HG02884 (cell line): ENCODE data around the gene CHCHD3.

Experiments
- ATAC-seq: cut with Tn5 transposase; IDR thresholded peaks from one replicate; pipeline ENCODE4 v1.9.1; 2021; ENCODE audit warnings: mild to moderate bottlenecking, moderate library complexity; ENCODE audit not compliant: unreplicated experiment

The CHCHD3 gene

DNA sequence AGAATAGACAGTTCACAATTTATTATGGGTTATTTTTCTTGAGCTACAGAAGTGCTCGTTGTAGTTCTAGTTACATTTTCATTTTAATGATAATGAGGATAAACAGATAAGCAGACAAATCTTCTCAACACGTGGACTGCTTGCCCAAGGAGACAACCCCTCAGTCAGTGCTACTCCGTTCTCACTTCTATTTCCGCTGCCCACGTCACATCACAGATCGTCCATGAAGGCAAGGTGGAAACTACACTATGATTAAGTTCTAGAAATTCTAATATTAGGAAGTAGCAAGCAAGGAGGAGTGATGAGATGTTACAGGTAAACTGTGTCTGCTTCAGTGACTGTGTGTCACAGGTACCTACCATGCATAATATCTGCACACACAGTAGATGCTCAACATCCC lies 210.5 kb downstream of the CHCHD3 start:
- no peak for ATAC-seq

DNA sequence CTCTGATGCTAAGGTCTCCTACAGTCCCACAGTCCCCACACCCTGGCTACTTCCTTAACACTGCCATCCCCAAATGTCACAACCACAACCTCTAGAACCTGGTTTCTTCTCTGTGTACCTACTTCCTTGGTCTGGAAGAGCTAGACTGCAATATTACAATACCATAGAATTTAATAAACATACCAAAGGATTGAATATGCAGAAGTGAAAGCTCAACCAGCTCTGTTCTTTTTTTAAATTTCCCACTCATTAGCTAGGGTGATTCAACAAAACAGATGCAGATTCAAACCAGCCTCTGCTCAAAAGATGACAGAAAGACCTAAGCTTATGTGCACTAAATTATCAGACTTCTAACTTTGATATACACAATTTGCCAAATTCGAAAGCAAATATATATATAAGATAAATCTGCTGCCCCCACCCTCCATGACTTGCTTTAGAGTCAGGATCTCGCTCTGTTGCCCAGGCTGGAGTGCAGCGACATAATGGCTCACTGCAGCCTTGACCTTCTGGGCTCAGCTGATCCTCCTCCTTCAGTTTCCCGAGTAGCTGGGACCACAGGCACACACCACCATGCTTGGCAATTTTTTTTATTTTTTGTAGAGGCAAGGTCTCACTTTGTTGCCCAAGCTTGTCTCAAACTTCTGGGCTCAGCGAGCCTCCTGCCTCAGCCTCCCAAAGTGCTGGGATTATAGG lies 212.6 kb downstream of the CHCHD3 start:
- no peak for ATAC-seq

DNA sequence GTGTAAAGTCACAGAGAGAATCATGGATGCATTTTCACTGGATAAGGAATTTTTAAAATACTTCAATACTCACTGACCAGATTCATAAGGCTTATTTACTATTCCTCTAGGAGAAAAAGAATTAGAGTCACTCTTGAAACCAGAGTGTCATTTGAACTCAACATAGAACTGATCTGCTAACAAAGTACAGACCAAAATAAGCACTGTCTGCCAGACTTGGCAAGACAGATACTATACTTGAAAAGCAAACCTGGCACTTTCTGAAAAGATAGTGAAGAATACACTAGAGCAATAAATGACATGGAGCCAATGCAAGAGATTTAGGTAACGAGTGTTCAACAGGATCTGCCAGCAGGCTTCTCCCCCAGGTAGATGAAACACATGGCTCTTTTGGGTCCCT lies 215.3 kb downstream of the CHCHD3 start:
- ATAC-seq: no peak

DNA sequence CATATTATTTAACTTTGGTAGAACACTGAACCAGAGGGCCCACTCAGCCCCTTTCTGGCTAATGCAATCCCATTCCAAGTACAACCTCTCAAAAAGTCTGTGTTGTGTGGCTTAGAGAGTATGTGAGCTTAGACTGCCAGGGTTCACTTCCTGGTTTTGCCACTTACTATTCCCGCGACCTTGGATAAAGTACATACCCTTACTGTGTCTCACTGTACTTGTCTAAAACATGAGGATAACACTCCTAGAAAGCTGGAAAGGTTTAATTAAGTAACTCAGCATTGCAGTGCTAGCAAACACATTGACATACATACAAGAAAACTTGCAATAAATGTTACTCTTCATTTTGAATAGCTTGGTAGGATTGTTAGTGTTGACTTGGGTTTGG lies 215.8 kb downstream of the CHCHD3 start:
- no peak for ATAC-seq

DNA sequence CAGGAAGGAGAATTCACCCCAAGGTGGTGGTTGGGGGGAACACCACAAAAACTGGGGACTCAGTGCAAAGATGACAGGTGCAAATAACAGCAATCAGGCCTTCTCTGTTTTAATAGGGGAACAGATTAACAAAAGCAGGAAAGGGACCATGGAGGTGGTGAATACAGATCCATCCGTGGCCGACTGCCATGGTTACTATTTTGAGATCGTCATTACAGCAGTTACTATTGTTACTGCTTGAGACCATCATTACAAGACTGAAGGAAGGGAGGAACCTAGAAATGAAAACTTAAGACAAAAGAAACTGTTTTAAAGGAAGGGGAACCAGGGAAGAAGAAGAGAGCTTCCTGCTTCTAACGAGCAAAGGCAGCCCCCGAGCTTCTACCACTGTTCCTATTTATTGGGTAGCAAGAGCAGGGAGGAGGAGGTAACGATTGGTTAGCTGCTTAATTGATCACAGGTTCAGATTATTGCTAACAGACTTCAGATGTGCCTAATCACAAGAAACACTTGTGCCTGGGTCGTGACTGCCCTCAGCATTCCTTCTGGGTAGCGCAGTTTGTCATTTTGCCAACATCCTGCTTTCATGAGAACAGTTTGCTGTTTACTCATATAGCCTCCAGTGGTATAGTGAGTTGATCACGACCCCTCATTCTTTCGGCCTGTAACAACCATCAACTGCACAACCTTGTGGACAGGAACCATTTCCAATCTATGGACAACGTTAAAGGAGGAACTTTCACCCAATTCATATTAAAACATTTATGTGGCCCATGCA lies 216.3 kb downstream of the CHCHD3 start:
- ATAC-seq: no peak

DNA sequence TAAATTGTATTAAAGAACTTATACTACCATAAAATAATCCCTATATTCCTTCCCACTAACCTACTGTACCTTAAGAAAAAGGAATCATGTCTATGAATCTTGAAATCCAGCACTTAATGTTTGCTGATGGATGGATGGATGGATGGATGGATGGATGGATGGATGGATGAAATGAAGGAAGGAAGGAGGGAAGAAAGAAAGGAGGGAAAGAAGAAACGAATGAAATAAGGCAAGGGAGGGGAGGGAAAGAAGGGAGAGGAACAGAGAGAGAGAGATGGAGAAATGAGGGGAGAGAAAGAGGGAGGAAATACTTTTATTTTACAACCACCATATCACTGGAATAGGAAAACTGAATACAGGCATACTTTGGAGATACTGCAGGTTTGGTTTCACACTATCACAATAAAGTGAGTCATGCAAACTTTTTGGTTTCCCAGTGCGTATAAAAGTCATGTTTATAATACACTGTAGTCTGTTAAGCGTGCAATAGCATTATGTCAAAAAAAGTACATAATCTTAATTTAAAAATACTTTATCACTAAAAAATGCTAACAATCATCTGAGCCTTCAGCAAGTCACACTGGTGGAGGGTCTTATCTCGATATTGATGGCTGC lies 219.8 kb downstream of the CHCHD3 start:
- no peak for ATAC-seq

DNA sequence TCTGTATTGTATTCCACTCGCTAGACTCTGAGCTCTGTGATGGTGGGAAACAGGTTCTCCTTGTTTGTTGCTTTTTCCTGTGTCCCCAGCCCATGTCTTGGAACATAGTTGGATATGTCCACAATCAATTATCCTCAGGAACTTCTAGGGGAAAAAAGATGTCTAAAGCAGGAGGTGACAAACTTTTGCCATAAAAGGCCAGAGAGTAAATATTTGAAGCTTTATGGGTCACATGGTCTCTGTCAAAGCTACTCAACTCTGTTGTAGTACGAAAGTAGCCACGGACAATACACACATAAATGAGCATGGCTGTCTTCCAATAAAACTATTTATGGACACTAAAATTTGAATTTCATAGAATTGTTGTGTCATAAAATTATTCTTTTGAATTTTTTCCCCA lies 220.5 kb downstream of the CHCHD3 start:
- ATAC-seq: no peak

DNA sequence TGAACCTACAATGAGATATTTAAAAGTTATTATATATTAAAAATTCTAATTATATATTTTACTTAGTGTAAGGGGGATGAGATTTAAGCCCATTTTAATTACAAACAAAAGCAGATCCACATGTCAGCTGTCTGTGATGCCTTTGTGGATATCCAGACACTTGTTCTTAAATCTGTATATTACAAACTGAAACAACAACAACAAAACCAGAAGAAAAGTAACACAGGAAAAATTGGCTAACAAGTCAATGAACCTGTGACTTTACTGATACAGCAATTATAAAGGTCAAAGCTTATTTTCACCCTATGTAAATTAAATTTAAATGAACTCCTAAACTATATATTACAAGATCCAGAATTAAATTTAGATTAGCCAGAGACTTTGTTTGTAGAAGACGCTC lies 222.7 kb downstream of the CHCHD3 start:
- ATAC-seq: no peak

DNA sequence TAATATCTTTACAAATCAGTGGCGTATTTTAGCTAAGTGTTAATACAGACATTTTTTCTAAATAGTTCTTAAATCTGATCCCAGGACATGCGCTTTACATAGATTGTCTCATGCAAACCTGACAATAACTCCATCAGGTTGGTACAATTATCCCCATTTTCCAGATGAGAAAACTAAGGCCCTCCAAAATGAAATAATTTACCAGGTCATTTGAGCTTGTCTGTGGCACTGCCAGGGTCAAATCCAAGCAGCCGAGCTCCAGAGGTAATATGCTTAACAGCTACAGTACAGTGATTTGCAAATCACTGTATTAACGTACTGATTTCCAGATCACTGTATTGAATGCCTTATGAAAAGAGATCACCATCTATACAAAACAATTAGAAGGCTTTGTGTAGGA lies 223.1 kb downstream of the CHCHD3 start:
- ATAC-seq: no peak

DNA sequence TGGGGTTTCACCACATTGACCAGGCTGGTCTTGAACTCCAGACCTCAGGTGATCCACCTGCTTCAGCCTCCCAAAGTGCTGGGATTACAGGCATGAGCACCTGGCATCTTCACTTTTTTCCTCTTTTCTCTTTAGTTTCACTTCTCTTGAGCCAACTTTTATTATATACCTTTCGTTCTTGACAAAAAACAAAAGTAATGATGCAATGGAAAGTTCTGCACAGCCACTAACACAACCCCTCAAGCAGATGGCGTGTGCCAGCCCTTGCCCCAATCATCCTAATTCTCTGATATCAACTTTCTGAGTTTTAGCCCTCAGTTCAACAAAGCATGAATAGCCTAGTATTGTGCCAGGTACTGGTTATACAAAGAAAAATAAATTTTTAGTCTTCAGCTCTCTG lies 223.6 kb downstream of the CHCHD3 start:
- ATAC-seq: no peak

DNA sequence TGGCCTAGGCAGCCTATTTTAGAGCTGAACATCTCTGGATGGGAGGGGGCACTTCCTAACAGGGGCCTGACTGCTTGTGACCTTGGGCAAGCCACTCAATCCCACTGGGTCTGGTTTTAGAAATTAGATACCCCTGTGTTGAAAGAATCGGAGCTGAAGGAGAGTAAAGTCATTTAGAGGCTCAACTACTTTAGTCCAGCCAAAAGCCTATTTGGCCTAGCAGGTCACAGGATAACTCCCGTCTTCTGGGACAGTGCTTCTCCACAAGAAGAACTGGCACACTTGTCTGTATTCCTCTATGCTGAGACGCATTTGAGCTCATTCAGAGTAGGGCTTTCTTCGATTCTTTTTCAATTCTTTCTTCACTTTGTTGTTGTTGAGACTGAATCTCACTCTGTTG lies 224.2 kb downstream of the CHCHD3 start:
- ATAC-seq: no peak

DNA sequence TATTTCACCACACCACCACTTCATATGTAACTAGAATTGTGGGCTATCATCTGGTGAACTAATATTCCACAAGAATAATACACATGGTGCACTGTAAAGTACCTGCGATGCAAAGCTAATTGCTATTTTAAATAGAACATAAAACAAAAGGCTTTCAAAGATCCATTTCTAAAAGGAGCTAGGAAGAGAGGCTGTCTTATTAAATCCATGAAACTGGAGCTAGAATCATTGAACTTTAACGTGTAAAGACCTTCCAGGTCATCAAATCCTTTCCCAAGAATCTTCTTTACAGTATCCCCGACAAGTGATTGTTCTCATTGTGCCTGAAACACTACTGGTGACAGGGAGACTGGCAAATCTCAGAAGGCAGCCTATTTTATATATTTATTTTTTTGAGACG lies 224.9 kb downstream of the CHCHD3 start:
- no peak for ATAC-seq

DNA sequence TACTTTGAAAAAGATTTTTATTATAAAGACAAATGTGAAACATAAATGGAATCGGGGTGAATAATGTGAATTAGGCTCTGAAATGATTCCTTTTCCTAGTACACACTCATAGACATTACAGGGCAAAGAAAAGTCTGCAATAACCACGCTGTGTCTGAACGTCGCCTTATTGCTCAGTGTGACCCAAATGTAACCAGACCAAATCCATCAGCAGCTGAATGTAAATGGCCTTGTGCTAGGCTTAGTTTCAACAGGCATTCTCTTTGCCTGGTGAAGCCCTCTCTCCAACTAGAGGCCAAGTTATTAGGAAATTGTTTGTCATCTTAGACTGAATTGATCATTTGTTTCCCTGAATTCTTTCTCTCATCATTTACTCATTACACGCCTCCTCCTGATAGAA lies 225.5 kb downstream of the CHCHD3 start:
- no peak for ATAC-seq

DNA sequence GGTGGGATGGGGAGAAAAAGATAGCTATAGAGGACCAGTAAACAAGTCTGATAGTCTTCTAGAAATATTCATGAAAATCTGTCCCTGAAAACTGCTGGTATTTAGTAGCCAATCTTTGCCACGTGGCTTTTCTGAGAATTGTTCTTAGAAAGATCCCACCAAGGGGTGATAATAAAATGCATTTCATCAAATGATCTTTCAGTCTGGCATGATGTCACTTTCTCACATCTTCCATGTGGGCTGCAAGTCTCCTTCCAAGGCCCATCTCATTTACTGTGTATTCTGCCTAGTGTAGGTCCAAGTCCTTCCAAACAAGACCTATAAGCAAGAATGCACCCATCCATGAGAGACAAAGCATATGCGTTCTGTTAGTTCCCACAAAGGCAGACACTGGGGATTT lies 226.0 kb downstream of the CHCHD3 start:
- ATAC-seq: no peak

DNA sequence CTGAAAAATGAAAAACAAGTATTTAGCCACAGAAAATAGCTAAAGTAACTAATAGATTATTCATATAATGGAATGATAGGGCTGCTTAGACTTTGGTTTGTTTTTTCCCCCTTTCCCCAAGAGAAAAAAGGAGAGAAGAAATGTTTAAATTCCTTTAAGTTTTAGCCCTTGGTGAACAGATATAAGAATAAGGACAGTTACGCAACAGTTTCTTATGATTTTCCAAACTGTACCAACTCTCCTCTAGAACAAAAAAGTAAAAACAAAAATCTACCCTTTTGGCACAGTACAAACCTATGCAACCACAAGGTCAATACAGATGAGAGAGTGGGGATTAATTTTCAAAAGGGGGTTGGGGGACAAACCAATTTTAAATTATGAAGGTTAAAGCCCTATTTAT lies 227.7 kb downstream of the CHCHD3 start:
- ATAC-seq: no peak

DNA sequence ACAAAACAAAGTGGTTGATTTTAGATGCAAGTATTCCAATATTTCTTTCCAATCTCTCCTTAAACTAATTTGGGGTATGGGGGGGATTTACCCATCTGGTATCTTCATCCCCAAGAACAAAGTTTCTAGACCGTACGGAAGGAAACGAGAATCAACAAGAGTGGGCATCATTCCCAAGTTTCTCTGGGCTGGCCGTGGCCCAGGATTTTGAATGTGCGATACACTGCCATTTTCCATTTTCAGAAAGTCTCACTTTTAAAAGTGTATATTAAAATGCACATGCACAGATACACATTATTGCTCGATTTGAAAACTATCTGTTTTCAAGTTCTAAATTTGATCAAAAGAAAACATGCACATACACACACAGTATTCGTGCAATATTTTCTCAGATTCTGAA lies 234.5 kb downstream of the CHCHD3 start:
- ATAC-seq: no peak

DNA sequence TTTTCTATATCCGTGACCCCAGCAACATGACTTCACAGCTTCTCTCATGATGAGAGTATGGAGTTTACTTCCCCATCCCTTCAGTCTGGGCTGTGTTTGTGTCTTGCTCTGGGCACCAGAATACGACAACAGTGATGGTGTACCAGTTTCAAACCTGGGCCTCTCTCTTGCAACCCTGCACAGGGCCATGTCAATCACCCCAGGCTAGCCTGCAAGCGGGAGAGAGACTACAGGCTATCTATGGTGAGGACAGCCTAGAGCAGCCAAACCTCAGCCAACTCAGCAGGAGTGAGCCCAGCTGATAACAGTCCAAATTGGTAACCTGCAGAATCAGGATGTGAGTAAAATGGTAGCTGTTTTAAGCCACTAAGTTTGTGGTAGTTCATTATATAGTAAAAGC lies 235.8 kb downstream of the CHCHD3 start:
- no peak for ATAC-seq

DNA sequence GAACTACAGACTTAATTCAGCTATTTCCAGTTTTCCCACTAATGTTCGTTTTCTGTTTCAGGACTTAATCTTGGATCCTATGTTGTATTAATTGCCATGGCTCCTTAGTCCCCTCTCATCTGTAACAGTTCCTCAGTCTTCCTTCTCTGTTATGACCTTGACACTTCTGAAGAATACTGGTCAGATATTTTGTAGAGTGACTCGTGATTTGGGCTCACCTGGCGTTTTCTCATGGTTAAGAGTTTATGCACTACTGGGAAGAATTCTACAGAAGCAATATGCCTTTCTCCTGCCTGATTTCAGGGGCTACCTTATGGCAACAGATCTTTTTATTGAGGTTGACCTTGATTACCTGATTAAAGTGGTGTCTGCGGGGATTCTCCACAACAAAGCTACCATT lies 239.4 kb downstream of the CHCHD3 start:
- ATAC-seq: no peak

DNA sequence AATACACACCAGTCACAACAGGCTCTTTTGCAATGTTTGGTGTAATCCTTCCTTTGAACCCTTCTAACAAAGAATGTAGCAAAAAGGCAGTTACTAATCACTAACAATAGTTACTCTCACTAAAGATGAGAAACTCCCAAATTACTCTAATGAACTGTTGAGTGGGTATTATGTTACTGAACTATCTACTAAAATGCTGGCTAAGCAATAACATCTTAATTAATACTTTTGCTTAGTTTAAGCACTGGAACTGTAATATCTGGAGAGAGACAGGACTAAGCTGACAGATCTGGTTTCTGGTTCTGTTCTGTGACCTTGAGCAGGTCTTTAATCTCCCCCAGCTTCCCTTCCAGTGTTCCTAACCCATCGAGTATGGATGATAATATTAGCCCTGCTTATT lies 241.7 kb downstream of the CHCHD3 start:
- no peak for ATAC-seq

DNA sequence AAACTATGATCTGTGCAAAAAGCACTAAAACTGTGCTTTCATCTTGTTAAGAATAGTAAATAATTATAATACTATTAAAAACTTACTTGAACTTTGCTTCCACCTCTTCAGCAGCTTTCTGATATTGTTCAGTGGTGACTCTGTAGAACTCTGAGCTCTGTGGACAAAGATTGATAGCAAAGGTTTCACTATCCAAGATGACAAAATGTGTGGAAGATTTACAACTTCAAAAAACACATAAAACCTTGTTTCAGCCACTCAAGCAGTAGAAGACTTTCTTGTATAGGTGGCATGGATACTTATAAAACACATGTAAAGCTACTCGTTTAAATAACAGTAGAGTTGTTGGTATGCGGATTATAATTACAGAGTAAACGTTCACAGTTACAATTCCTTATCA lies 243.6 kb downstream of the CHCHD3 start:
- ATAC-seq: no peak

DNA sequence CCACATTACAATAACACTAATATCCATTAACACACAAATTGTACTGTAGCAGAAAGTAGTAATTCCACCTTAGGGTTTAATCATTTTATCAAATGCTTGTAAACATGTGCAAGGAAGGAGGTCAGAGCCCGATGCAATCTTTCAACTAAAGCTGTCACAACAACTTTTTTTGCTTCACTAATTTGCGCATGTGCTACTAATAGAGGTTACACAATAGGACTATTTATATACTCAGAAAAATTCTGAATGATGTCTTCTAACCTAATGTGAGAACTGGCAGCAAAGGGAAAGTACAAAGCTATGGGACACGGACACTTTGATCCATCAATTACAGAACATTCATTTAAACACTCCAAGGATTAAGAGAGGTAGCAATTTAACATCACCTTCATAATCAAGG lies 244.4 kb downstream of the CHCHD3 start:
- ATAC-seq: no peak

DNA sequence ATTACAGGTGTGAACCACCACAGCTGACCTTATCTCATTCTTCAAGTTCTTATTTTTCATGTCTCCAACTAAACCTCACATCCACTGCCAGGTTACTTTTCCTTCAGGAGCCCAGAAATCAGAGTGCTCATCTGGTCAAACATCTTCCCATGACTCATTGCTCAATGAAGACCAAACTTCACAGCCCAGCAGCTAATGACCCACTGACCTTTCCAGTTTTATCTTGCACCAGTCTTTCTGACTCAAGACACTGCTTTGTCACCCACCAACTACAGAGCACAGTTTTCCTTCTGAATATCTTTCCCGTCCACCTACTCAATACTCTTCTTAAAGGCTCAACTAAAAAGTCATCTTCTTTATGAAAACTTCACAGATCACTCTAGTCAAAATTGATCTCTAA lies 245.1 kb downstream of the CHCHD3 start:
- no peak for ATAC-seq
